Right atrium auricular region (tissue), 2 donors: Measurements from ENCODE around the gene USP48. TPM values are rescaled to one million over a fixed set of nuclear protein-coding genes. Genes with fewer than 3 reads are reported as not detected.

Source experiments
- DNase-seq: peaks from one replicate; pipeline ENCODE4 v3.0.0-alpha.2; 2019; ENCODE audit warnings: low spot score
- H3K27ac ChIP-seq, 2 donors: fragments of 200-600 bp; sonication (generic); 1 replicate in 1 of 2; 2 replicates in 1 of 2; pipeline ENCODE4 v1.5.1; 2016 to 2019
- H3K27me3 ChIP-seq, 2 donors: fragments of 200-600 bp; sonication (generic); one replicate each; pipeline versions ENCODE4 v1.5.1 to v1.6.0; 2017 to 2019
- H3K36me3 ChIP-seq: fragments of 200-600 bp; sonication (generic); one replicate; pipeline ENCODE4 v1.5.1; 2016
- H3K4me1 ChIP-seq, 2 donors: fragments of 200-600 bp; sonication (generic); one replicate each; pipeline versions ENCODE4 v1.5.1 to v1.6.0; 2017 to 2019
- H3K4me3 ChIP-seq, 2 donors: fragments of 200-600 bp; sonication (generic); 1 replicate in 1 of 2; 2 replicates in 1 of 2; pipeline ENCODE4 v1.5.1; 2017 to 2019; ENCODE audit warnings: mild to moderate bottlenecking in 1 of 2, moderate library complexity in 1 of 2
- H3K9me3 ChIP-seq, 2 donors: fragments of 200-600 bp; sonication (generic); one replicate each; pipeline ENCODE4 v1.5.1; 2019
- CTCF ChIP-seq, 2 donors: fragments of 200-600 bp; sonication (generic); IDR thresholded peaks; one replicate each; pipeline ENCODE4 v1.5.1; 2019; ENCODE audit warnings: antibody characterized with exemption in 2 of 2
- total RNA-seq, 2 donors: library from RNA; depleted of rRNA; stranded (reverse); fragments of >200 nt; gene quantifications; one replicate each; pipeline ENCODE4 v1.1.0, GENCODE V29; 2016

Gene USP48
- total RNA-seq, 2 donors from 2014 or later, result 24.1 to 31.0 TPM

GRCh38 chr1:21669258-21670058, 113.5 kb downstream of the USP48 start, which contains the start of gene RAP1GAP:
Gene RAP1GAP (minus strand): TSS chr1:21669357. CDS start chr1:21620032, 49,325 bp downstream.
- Histone ChIP-seq H3K27me3 (peaks cover 0 to 3% of the 10 kb centered on the region in 2 donors), H3K4me1 (peaks cover 0 to 75% of the 10 kb centered on the region in 2 donors), H3K36me3 (no peaks in the 10 kb centered on the region), H3K4me3 (peak within 1 kb of the TSS; percentile 44 to 53), H3K27ac (peak within 1 kb of the TSS; percentile 57 to 70), H3K9me3 (no peaks in the 10 kb centered on the region)
- no peak for DNase-seq
- TF ChIP-seq CTCF (IDR thresholded peaks at IDR 0.05), result peak in 1 of 2 donors; percentile 10

GRCh38 chr1:21668951-21669257, 114.0 kb downstream of the USP48 start:
- peak overlapping the region; percentile 44 to 53 for H3K4me3 ChIP-seq
- H3K9me3 ChIP-seq, result no peaks in the 10 kb centered on the region
- no peak for TF ChIP-seq CTCF (IDR thresholded peaks at IDR 0.05)
- peak overlapping the region; percentile 57 to 70 for H3K27ac ChIP-seq
- H3K36me3 ChIP-seq, result no peaks in the 10 kb centered on the region
- H3K4me1 ChIP-seq, result peaks cover 0 to 75% of the 10 kb centered on the region in 2 donors
- no peak for DNase-seq
- H3K27me3 ChIP-seq, result peaks cover 0 to 3% of the 10 kb centered on the region in 2 donors

GRCh38 chr1:21668232-21668950, 114.6 kb downstream of the USP48 start:
- DNase-seq, result no peak
- H3K27ac ChIP-seq, result peak overlapping the region; percentile 57 to 70
- peaks cover 0 to 3% of the 10 kb centered on the region in 2 donors for H3K27me3 ChIP-seq
- H3K9me3 ChIP-seq, result no peaks in the 10 kb centered on the region
- H3K4me1 ChIP-seq, result peaks cover 0 to 75% of the 10 kb centered on the region in 2 donors
- TF ChIP-seq CTCF (IDR thresholded peaks at IDR 0.05), result peak in 1 of 2 donors; percentile 26
- no peaks in the 10 kb centered on the region for H3K36me3 ChIP-seq
- peak overlapping the region; percentile 44 to 53 for H3K4me3 ChIP-seq

- DNase-seq, result no peak
- TF ChIP-seq CTCF (IDR thresholded peaks at IDR 0.05), result no peak
- Histone ChIP-seq H3K9me3 (no peaks in the 10 kb centered on the region), H3K27ac (peak overlapping the region; percentile 70 to 79), H3K27me3 (peaks cover 0 to 3% of the 10 kb centered on the region in 2 donors), H3K4me3 (no peak overlapping the region), H3K36me3 (no peaks in the 10 kb centered on the region), H3K4me1 (peaks cover 0 to 75% of the 10 kb centered on the region in 2 donors)
These were observed 115.4 kb downstream of the USP48 start for GRCh38 chr1:21667348-21668231.

GRCh38 chr1:21666576-21667320, 116.2 kb downstream of the USP48 start:
- DNase-seq, result no peak
- H3K27me3 ChIP-seq, result peaks cover 0 to 3% of the 10 kb centered on the region in 2 donors
- peak overlapping the region; percentile 70 to 79 for H3K27ac ChIP-seq
- no peaks in the 10 kb centered on the region for H3K9me3 ChIP-seq
- peaks cover 0 to 66% of the 10 kb centered on the region in 2 donors for H3K4me1 ChIP-seq
- TF ChIP-seq CTCF (IDR thresholded peaks at IDR 0.05), result no peak
- H3K4me3 ChIP-seq, result no peak overlapping the region
- no peaks in the 10 kb centered on the region for H3K36me3 ChIP-seq
